B cell (primary cell): ENCODE measurements around the gene MEIOB. TPM values are rescaled to one million over a fixed set of nuclear protein-coding genes. Genes with fewer than 3 reads are reported as not detected.

Experiments
- ATAC-seq: fragments of 200-7000 bp; cut with Tn5 transposase; one replicate; pipeline ENCODE4 v1.10.0; 2021; ENCODE audit warnings: low read depth, mild to moderate bottlenecking, moderate number of reproducible peaks, moderate library complexity
- CTCF ChIA-PET: fragments of 350-600 bp; sonication (Branson Sonifier 250); formaldehyde crosslinking; loops from one replicate; lab custom pipeline; 2021; ENCODE audit warnings: antibody characterized with exemption, inconsistent platforms; lab: Charles Lee
- POLR2A ChIA-PET: fragments of 350-600 bp; sonication (Branson Sonifier 250); formaldehyde crosslinking; loops from one replicate; lab custom pipeline; 2021; ENCODE audit warnings: antibody characterized with exemption; lab: Charles Lee
- DNase-seq: peaks from one replicate; pipeline ENCODE4 v3.0.0; 2013
- H2AFZ ChIP-seq: 2 replicates; pipeline ENCODE4 v1.6.1; 2012; ENCODE audit warnings: mild to moderate bottlenecking, low read depth, low read length; ENCODE audit not compliant: insufficient read depth, poor library complexity, severe bottlenecking
- H3K27ac ChIP-seq, 2 donors: 1 replicate in 1 of 2; 2 replicates in 1 of 2; pipeline ENCODE4 v1.5.1; 2012 to 2013; ENCODE audit warnings: low read length in 2 of 2, mild to moderate bottlenecking in 2 of 2, moderate library complexity in 1 of 2
- H3K27me3 ChIP-seq, 4 experiments: fragments of 200-600 bp in 1 of 4; sonication (generic) in 1 of 4; replicated peaks in 1 of 4; 1 replicate in 2 of 4; 2 replicates in 2 of 4; pipeline versions ENCODE4 v1.6.1 to v1.7.0; 2013 to 2016; ENCODE audit warnings: low read length in 3 of 4, mild to moderate bottlenecking in 2 of 4, mixed read lengths in 1 of 4, moderate library complexity in 1 of 4; ENCODE audit not compliant: insufficient read depth in 4 of 4, control insufficient read depth in 3 of 4; ENCODE audit errors: control extremely low read depth in 1 of 4
- H3K36me3 ChIP-seq, 2 experiments: replicated peaks in 1 of 2; 1 replicate in 1 of 2; 2 replicates in 1 of 2; pipeline versions ENCODE4 v1.6.1 to v1.7.1; 2013; ENCODE audit warnings: low read length in 1 of 2; ENCODE audit not compliant: insufficient read depth in 2 of 2, control insufficient read depth in 1 of 2; ENCODE audit errors: control extremely low read depth in 1 of 2, extremely low read depth in 1 of 2
- H3K4me1 ChIP-seq, 2 donors: fragments of 200-600 bp in 1 of 2; sonication (generic) in 1 of 2; 1 replicate in 1 of 2; 2 replicates in 1 of 2; pipeline versions ENCODE4 v1.5.1 to v1.6.1; 2013 to 2017; ENCODE audit warnings: low read length in 2 of 2; ENCODE audit not compliant: control insufficient read depth in 2 of 2, insufficient read depth in 2 of 2
- H3K4me2 ChIP-seq: replicated peaks from 2 replicates; pipeline ENCODE3; 2012; ENCODE audit warnings: mild to moderate bottlenecking, low read depth, low read length; ENCODE audit not compliant: poor library complexity, severe bottlenecking
- H3K4me3 ChIP-seq, 5 experiments: fragments of 200-600 bp in 1 of 5; sonication (generic) in 1 of 5; 1 replicate in 3 of 5; 2 replicates in 2 of 5; pipeline versions ENCODE4 v1.5.1 to v1.7.0; 2011 to 2016; ENCODE audit warnings: low read length in 4 of 5, mild to moderate bottlenecking in 4 of 5, low read depth in 2 of 5, control low read depth in 1 of 5, moderate library complexity in 1 of 5; ENCODE audit not compliant: insufficient read depth in 1 of 5; ENCODE audit errors: control extremely low read depth in 1 of 5, extremely low read depth in 1 of 5
- H3K79me2 ChIP-seq: fragments of 200-600 bp; sonication (generic); one replicate; pipeline ENCODE4 v1.6.0; 2016; ENCODE audit warnings: low read length; ENCODE audit not compliant: control insufficient read depth, insufficient read depth
- H3K9ac ChIP-seq: fragments of 200-600 bp; sonication (generic); 2 replicates; pipeline ENCODE4 v1.6.1; 2017; ENCODE audit warnings: mild to moderate bottlenecking, low read length, moderate library complexity
- H3K9me3 ChIP-seq, 3 donors: one replicate each; pipeline versions ENCODE4 v1.6.1 to v1.7.1; 2013; ENCODE audit warnings: low read length in 2 of 3; ENCODE audit not compliant: control insufficient read depth in 2 of 3, insufficient read depth in 1 of 3; ENCODE audit errors: control extremely low read depth in 1 of 3
- H4K20me1 ChIP-seq: 2 replicates; pipeline ENCODE4 v1.6.0; 2012; ENCODE audit warnings: mild to moderate bottlenecking, low read length; ENCODE audit not compliant: insufficient read depth, control insufficient read depth, poor library complexity, severe bottlenecking
- H3K27ac Mint-ChIP-seq: one replicate; pipeline ENCODE4 v1.8.0; 2021; ENCODE audit warnings: mixed read lengths
- H3K27me3 Mint-ChIP-seq: one replicate; pipeline ENCODE4 v1.8.0; 2021; ENCODE audit warnings: mixed read lengths
- H3K4me1 Mint-ChIP-seq: one replicate; pipeline ENCODE4 v1.8.0; 2021; ENCODE audit warnings: mixed read lengths
- H3K4me3 Mint-ChIP-seq: one replicate; pipeline ENCODE4 v1.8.0; 2021; ENCODE audit warnings: mixed read lengths
- H3K9me3 Mint-ChIP-seq: one replicate; pipeline ENCODE4 v1.8.0; 2022; ENCODE audit warnings: mixed read lengths; ENCODE audit not compliant: insufficient read depth
- CTCF ChIP-seq: fragments of 200-600 bp; IDR thresholded peaks from one replicate; pipeline ENCODE4 v1.8.0; 2022; ENCODE audit warnings: antibody characterized with exemption, mild to moderate bottlenecking
- EZH2 ChIP-seq: IDR thresholded peaks from 2 replicates; pipeline ENCODE4 v1.6.1; 2012; ENCODE audit warnings: borderline replicate concordance, low read depth, mild to moderate bottlenecking, moderate library complexity, low read length; ENCODE audit not compliant: insufficient read depth, poor library complexity, severe bottlenecking
- WGBS: methylation state at CpG from one replicate; pipeline ENCODE4 v1.1.5; 2013; ENCODE audit warnings: missing lambda C conversion rate; ENCODE audit not compliant: insufficient coverage; 5-methylcytosine and 5-hydroxymethylcytosine counted together
- intact Hi-C: fragments of 100-400 bp; cut with micrococcal nuclease; formaldehyde crosslinking; loops from one replicate; pipeline ENCODE4 v1.10.0; 2022
- polyA plus RNA-seq: library from polyadenylated mRNA; depleted of rRNA; stranded (reverse); fragments of >200 nt; gene quantifications from 2 replicates; pipeline ENCODE4 v1.2.3, GENCODE V29; 2012
- total RNA-seq, 2 donors: library from RNA; stranded (reverse); fragments of 120-200 nt in 1 of 2; gene quantifications; 1 replicate in 1 of 2; 2 replicates in 1 of 2; pipeline versions ENCODE4 v1.2.3 to v1.2.4, GENCODE V29; 2013 to 2022

The MEIOB gene
- total and polyA plus RNA-seq, 2 donors (not counting 1 experiment from before 2014, with no cell fraction given) = not detected

- Histone ChIP-seq H2AFZ (no peak overlapping the region), H3K36me3 (no peaks in the 10 kb centered on the region), H3K4me2 (no peak overlapping the region), H3K27me3 (peaks cover 0 to 18% (median 6%) of the 10 kb centered on the region in 4 experiments), H3K9me3 (peaks cover 0 to 8% (median 0%) of the 10 kb centered on the region in 3 donors), H3K4me1 (peaks cover 0 to 8% of the 10 kb centered on the region in 2 donors), H3K4me3 (no peak overlapping the region), H3K9ac (no peak overlapping the region), H4K20me1 (no peaks in the 10 kb centered on the region), H3K79me2 (no peaks in the 10 kb centered on the region), H3K27ac (no peak overlapping the region)
- TF ChIP-seq EZH2 (no peak), CTCF (no peak)
- Mint-ChIP-seq H3K27ac (no peak overlapping the region), H3K9me3 (no peaks in the 10 kb centered on the region), H3K27me3 (peaks cover 21% of the 10 kb centered on the region), H3K4me3 (no peak overlapping the region), H3K4me1 (no peaks in the 10 kb centered on the region)
- CTCF ChIA-PET = interaction anchor here (0.7 kb wide), 1 partner anchor 1434 kb away, joined by 3 read pairs; no protein-coding TSS in a partner anchor
- no peak for ATAC-seq
- POLR2A ChIA-PET = no interaction called here
- no peak for DNase-seq
- 75% methylated on average over 2 of the region's 9 CpGs for WGBS
- intact Hi-C loops = no loop called here
Measured at GRCh38 chr16:1870365-1871082, 1.4 kb downstream of the MEIOB start.
